GM20000 (cell line): Measurements from ENCODE around the gene CFAP100.

Experiments used
- DNase-seq: peaks from one replicate; pipeline ENCODE4 v3.0.0; 2012; ENCODE audit warnings: low spot score
- TF ChIP-seq, protein P1 (sequence below): IDR thresholded peaks from 2 replicates; pipeline ENCODE4 v1.5.1; 2012; ENCODE audit warnings: mild to moderate bottlenecking, control low read depth; ENCODE audit errors: extremely low read depth, missing control alignments

CFAP100 gene

DNA sequence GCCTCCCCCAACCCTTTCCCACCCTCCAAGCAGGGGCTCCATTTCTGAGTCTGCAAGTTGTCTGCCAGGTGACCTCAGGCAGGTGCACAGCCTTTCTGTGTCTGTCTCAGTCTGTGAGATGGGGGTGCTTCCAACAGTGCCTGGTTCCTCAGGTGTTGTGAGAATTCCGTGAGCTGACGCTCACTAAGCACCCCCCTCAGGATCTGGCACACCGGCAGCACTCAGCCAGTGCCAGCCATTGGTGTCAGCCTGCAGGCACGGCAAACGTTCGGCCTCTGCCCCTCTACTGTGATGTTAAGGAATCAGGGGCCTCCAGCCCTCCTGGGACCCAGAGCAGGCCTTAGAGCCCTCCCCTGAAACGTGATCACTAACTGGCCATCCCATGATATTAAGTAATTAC lies 39.9 kb upstream of the CFAP100 start:
- TF ChIP-seq, protein P1, sequence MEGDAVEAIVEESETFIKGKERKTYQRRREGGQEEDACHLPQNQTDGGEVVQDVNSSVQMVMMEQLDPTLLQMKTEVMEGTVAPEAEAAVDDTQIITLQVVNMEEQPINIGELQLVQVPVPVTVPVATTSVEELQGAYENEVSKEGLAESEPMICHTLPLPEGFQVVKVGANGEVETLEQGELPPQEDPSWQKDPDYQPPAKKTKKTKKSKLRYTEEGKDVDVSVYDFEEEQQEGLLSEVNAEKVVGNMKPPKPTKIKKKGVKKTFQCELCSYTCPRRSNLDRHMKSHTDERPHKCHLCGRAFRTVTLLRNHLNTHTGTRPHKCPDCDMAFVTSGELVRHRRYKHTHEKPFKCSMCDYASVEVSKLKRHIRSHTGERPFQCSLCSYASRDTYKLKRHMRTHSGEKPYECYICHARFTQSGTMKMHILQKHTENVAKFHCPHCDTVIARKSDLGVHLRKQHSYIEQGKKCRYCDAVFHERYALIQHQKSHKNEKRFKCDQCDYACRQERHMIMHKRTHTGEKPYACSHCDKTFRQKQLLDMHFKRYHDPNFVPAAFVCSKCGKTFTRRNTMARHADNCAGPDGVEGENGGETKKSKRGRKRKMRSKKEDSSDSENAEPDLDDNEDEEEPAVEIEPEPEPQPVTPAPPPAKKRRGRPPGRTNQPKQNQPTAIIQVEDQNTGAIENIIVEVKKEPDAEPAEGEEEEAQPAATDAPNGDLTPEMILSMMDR, result no peak
- DNase-seq, result no peak

DNA sequence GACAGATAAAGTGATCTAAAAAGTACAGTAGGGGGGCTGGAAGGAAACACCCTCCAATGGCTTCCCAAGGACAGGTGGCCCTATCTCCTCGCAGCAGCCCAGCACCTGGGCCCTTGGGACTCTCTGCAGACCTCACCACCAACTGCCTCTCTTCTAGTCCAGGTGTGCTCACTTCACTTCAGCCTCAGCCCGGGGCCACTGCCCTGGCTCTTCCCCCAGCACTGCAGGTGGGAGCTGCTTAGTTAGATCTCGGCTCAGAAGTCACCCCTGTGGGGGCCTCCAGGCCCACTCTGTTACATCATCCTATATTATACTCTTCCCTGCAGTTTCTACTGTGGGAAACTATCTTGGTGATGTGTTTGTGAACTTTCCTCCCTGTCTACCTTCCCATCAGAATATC lies 39.5 kb upstream of the CFAP100 start:
- TF ChIP-seq, protein P1, result no peak
- DNase-seq, result no peak

DNA sequence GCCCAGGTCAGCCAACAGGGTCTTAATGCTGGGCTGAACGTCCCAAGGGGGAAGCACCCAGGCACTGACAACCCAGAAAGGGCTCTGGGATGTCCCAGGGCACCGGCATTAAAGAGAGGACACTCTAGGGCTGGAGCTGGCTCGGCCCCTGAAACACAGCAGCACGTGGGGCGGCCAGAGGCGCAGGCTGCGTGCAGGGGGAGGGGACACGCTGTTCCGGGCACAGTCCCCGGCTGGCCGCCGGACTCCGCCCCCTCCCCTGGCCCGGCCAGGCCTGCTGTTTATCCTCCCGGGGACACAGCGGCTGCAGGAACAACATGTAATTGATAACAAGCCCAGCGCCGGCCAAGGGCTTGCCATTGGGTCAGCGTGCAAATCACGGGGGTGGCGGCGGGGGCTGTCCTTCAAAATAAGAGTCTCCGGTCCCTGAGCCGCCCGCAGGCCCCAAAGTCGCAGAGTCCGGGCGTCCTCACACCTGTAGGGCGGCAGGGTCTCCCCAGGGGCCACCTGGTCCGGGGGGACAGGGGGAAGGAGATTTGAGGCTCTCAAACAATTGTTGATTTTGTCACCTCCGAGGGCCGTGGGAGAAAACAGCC lies 38.8 kb upstream of the CFAP100 start:
- TF ChIP-seq, protein P1, result no peak

DNA sequence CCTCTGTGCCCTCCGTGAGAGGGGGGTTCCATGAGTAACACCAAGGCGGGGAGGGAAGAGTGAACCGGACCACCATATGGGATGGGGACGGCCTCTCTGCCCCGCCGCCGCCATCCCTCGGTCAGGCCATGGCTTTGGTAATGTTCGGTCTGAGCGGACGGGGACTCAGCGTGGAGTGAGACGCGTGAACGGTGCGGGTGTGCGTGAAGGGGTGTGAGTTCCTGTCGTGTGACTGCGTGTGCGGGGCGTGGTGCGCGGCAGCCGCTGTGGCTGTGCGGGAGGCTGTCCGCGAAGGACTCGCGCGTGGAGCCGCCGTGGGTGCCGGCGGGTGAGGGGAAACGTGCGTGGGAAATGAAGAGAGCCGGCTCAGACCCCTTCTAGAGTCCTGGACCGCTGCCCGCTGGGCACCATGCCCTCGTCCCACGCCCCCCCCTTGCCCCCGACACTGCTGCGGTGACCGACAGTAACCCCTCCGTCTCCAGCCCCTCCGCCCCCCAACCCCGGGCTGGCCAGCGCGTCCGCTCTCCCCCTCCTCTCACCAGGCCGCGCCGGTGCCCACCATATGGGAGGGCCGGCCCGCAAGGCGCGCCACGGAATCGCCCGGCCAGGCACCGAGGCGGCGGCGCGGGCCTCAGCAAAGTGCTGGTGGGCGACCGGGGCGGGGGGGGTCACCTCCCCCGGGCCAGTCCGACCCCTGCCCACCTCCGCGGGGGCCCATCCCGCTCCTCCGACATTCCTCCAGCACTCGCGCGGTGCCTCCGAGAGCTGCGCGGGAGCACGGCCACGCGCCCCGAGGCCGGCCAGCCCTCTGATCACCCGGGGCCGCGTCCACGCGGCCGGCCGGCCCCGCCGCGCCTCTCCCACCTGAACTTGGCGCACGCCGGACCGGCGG lies 38.1 kb upstream of the CFAP100 start:
- peak; percentile 59 for DNase-seq
- TF ChIP-seq, protein P1, result no peak

More for the DNA sequence above, 38.8 kb upstream of the CFAP100 start:
- DNase-seq, result peak; percentile 59

DNA sequence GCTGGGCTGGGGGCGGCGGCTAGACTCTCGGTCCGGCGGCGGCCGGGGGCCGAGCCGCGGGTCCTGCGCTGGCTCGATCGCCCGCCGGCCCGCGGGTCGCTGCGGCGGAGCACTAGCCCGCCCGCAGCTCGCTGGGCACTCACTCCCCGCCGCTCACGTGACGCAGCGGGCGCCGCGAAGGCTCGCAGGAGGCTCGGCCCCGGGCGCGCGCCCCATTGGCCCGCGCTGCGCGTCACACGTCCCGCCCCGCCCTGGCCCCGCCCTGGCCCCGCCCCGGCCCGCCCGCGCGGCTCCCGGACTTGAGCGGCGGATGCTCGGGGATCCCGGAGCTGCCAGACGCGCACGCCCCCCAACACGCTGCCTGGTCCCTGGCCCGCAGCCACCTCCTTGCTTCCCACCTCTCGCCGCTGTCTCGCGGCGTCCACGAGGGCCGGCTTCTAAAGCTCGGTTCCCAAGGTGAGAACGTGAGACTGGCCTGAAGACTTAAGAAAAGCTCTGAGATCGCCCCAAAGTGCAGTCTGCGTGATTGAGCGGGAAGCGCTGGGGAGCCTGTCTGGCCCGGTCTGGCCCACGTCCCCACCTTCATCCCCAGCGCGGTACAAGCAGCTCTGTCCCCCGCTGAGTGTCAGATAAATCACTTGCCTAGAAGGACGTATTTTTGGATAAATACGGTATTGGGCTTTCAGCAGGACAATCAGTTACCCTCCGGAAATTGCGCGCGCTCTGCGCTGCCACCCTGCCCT lies 37.2 kb upstream of the CFAP100 start, which contains the start of gene KLF15:
KLF15 (minus strand) TSS at position 114 of the 743 bp plus-strand sequence. CDS start 4,486 bp downstream, outside the sequence.
- peak; percentile 98 for DNase-seq
- TF ChIP-seq, protein P1, result no peak

DNA sequence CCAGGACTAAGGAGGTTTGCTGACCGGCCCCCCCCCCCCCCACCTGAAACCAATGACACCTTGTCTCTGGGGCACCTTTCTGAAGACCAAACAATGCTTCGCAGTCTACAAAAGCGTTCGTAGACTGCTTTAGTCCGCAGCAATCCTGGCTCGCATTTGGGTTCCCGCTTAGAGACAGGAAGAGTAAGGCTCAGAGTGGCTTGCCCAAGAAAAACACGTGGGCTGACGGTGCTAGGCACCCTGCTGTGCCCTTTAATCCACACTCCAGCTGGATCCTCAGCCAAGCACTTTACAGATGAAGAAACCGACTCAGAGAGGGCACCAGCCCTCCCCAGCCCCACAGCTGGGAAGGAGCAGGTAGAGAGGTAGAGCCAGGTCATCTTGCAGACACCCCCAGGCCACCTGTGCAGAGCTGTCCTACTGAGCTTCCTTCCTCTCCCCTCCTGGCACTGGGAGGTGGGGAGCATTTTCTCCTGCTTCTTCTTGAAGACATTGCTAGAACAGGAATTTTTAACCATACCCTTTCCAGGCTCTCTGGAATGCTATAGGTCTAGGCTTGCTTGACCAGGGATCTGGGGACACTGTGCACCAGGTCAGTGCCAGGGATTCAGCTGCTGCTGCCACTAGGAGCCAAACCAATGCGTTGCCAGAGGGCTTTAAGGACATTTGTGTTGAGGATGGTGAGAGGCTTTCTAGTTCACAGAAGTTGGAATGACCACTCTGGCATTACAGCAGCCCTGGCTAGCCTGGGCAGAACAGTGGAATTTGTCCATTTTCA lies 36.5 kb upstream of the CFAP100 start:
- TF ChIP-seq, protein P1, result no peak
- DNase-seq, result no peak
